DND-41 (cell line): ENCODE measurements around the gene GNG13.

Experiments used
- ATAC-seq: fragments of 200-7000 bp; cut with Tn5 transposase; 3 replicates; pipeline ENCODE4 v1.9.1; 2021; ENCODE audit warnings: low read depth; ENCODE audit not compliant: insufficient read depth
- DNase-seq: peaks from one replicate; pipeline ENCODE4 v3.0.0-alpha.2; 2020
- H2AFZ ChIP-seq: 2 replicates; pipeline ENCODE4 v1.6.0; 2012; ENCODE audit warnings: low read depth, low read length
- H3K27ac ChIP-seq: 2 replicates; pipeline ENCODE4 v1.5.1; 2012; ENCODE audit warnings: low read length, inconsistent platforms
- H3K27me3 ChIP-seq: fragments of 200-600 bp; sonication (generic); 2 replicates; pipeline ENCODE4 v1.6.0; 2012; ENCODE audit warnings: low read length, mild to moderate bottlenecking, inconsistent platforms; ENCODE audit not compliant: insufficient read depth, poor library complexity
- H3K36me3 ChIP-seq: 2 replicates; pipeline ENCODE4 v1.5.1; 2012; ENCODE audit warnings: low read length, inconsistent platforms; ENCODE audit not compliant: insufficient read depth
- H3K4me1 ChIP-seq: 2 replicates; pipeline ENCODE4 v1.5.1; 2012; ENCODE audit warnings: mild to moderate bottlenecking, low read length; ENCODE audit not compliant: insufficient read depth
- H3K4me2 ChIP-seq: 2 replicates; pipeline ENCODE4 v1.6.0; 2012; ENCODE audit warnings: mild to moderate bottlenecking, moderate library complexity, low read length, inconsistent platforms; ENCODE audit not compliant: insufficient read depth
- H3K4me3 ChIP-seq, 2 experiments: fragments of 200-600 bp in 1 of 2; shearing (Covaris generic) in 1 of 2; 2 replicates each; pipeline ENCODE4 v1.5.1; 2012 to 2016; ENCODE audit warnings: inconsistent platforms in 2 of 2, low read length in 2 of 2, mild to moderate bottlenecking in 2 of 2, low read depth in 1 of 2, moderate library complexity in 1 of 2
- H3K79me2 ChIP-seq: 2 replicates; pipeline ENCODE4 v1.6.0; 2012; ENCODE audit warnings: low read length, inconsistent platforms; ENCODE audit not compliant: insufficient read depth
- H3K9ac ChIP-seq: 2 replicates; pipeline ENCODE4 v1.6.0; 2012; ENCODE audit warnings: low read depth, mild to moderate bottlenecking, inconsistent platforms, low read length, moderate library complexity
- H3K9me3 ChIP-seq: 2 replicates; pipeline ENCODE4 v1.5.1; 2012; ENCODE audit warnings: low read length, moderate library complexity, mild to moderate bottlenecking, inconsistent platforms; ENCODE audit not compliant: insufficient read depth, severe bottlenecking
- H4K20me1 ChIP-seq: 2 replicates; pipeline ENCODE4 v1.6.0; 2012; ENCODE audit warnings: low read length; ENCODE audit not compliant: insufficient read depth
- CTCF ChIP-seq: IDR thresholded peaks from 2 replicates; pipeline ENCODE4 v1.5.1; 2012; ENCODE audit warnings: borderline replicate concordance, low read length, moderate library complexity, mild to moderate bottlenecking; ENCODE audit not compliant: poor library complexity, severe bottlenecking; ENCODE audit errors: extremely low read depth
- EZH2 ChIP-seq: IDR thresholded peaks from 3 replicates; pipeline ENCODE4 v1.6.1; 2012; ENCODE audit warnings: borderline replicate concordance, low read depth, mild to moderate bottlenecking, moderate library complexity, low read length, inconsistent platforms; ENCODE audit not compliant: severe bottlenecking

The GNG13 gene

GRCh38 chr16:843771-844170 lies 43.2 kb upstream of the GNG13 start:
- H3K9me3 ChIP-seq, result no peaks in the 10 kb centered on the region
- TF ChIP-seq CTCF (no peak), EZH2 (no peak)
- H3K4me2 ChIP-seq, result no peak overlapping the region
- H3K27ac ChIP-seq, result no peak overlapping the region
- DNase-seq (no peak), ATAC-seq (no peak)
- no peaks in the 10 kb centered on the region for H3K36me3 ChIP-seq
- no peak overlapping the region for H3K4me3 ChIP-seq
- no peak overlapping the region for H2AFZ ChIP-seq
- H3K9ac ChIP-seq, result no peak overlapping the region
- no peaks in the 10 kb centered on the region for H4K20me1 ChIP-seq
- no peaks in the 10 kb centered on the region for H3K27me3 ChIP-seq
- no peaks in the 10 kb centered on the region for H3K79me2 ChIP-seq
- H3K4me1 ChIP-seq, result no peaks in the 10 kb centered on the region

DNA sequence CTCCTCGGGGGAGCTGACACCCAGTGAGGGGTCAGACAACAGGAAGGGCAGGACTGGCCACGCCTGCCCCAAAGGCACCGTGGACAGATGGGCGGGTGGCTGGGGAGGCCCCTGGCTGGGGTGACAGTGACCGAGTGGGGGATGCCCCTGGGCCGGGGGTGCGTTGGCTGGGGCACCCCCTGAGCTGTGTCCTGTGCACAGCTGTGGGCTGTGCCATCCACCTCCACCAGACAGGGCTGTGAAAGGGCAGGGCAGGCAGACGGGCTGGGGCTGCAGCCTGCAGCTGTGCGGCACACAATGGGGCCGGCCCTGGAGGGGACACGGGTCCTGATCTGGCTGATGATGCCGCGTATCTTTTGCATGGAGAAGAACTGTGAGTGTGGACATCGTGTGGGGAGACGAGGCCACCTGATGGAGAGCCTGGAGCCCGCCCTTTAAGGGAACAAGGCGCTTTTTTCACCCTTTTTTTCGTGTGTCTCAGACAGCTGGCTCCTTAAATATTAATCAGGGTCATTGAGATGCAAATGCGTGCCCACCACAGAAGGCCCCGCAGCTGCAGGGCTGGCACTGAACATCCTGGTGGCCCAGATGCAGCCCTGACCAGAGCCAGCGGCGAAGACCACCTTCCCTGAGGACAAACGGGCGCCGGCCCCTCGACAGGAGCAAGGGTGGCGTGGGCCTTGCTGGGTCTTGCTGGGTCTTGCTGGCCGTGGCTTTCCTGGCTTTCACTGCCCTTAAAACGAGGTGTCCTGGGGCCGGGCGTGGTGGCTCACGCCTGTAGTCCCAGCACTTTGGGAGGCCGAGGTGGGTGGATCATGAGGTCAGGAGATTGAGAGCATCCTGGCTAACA lies 42.4 kb upstream of the GNG13 start:
- H2AFZ ChIP-seq, result no peak overlapping the region
- H3K4me3 ChIP-seq, result no peak overlapping the region
- no peaks in the 10 kb centered on the region for H4K20me1 ChIP-seq
- DNase-seq, result no peak
- H3K79me2 ChIP-seq, result no peaks in the 10 kb centered on the region
- no peaks in the 10 kb centered on the region for H3K4me1 ChIP-seq
- H3K9me3 ChIP-seq, result no peaks in the 10 kb centered on the region
- H3K27me3 ChIP-seq, result no peaks in the 10 kb centered on the region
- ATAC-seq, result no peak
- H3K36me3 ChIP-seq, result no peaks in the 10 kb centered on the region
- H3K4me2 ChIP-seq, result no peak overlapping the region
- H3K27ac ChIP-seq, result no peak overlapping the region
- no peak overlapping the region for H3K9ac ChIP-seq
- TF ChIP-seq CTCF, result no peak
- no peak for TF ChIP-seq EZH2

GRCh38 chr16:842061-842476 lies 41.5 kb upstream of the GNG13 start:
- ATAC-seq (no peak), DNase-seq (no peak)
- Histone ChIP-seq H3K27ac (no peak overlapping the region), H3K79me2 (no peaks in the 10 kb centered on the region), H4K20me1 (no peaks in the 10 kb centered on the region), H3K9ac (no peak overlapping the region), H3K4me3 (no peak overlapping the region), H3K4me1 (no peaks in the 10 kb centered on the region), H3K36me3 (no peaks in the 10 kb centered on the region), H3K9me3 (no peaks in the 10 kb centered on the region), H3K4me2 (no peak overlapping the region), H3K27me3 (no peaks in the 10 kb centered on the region), H2AFZ (no peak overlapping the region)
- TF ChIP-seq CTCF (no peak), EZH2 (no peak)
